HG03064 (cell line): ENCODE results near the gene SOX18.

Experiments used
- ATAC-seq: cut with Tn5 transposase; IDR thresholded peaks from one replicate; pipeline ENCODE4 v1.9.1; 2021; ENCODE audit warnings: low read depth; ENCODE audit not compliant: unreplicated experiment

Gene SOX18

DNA sequence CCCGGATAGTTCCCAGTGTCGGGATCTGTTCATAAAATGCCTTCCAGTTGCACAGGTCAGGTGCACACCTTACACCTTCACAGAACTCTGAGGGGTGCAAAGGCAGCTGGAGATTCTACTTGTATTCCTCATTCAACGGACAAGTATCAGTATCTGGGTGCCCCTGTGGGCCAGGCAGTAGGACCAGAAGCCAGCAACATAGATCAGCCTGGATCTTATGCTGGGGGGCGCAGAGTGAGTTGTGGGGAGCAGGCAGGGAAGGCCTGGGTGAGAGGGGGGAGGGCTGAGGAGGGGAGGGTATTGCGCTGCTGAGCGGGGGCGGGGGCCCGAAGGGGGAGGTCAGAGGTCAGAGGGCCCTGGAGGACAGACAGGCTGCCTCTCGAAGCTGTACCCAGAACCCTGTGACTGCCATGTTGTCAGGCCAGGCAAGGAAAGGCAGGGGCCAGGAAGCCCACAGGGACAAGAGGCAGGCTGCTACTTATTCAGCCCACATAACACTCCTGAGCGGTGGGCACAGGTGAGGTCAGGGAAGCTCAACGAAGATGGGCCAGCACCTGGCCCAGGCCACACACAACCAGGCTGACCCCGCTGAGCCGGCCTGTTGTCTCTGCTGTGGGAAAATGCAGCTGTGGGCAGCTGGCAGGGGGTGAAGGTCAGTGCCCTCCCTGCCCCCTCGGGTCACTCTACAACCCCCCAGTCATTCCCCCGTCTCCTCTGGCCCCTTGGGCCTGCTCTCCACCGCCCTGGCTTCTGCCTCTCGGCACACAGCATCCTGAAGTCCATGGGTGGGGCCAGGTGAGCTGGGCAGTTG lies 31.6 kb upstream of the SOX18 start:
- ATAC-seq = no peak

- ATAC-seq = no peak
Observed at GRCh38 chr20:64080013-64080812, 30.8 kb upstream of the SOX18 start, which contains the start of gene OPRL1. TSS of gene OPRL1 (plus strand) at chr20:64080082. CDS start at chr20:64092721, 12,639 bp downstream.

- no peak for ATAC-seq
Observed at GRCh38 chr20:64079273-64080012, 30.0 kb upstream of the SOX18 start, which contains the start of gene RGS19. TSS of gene RGS19 (minus strand) at chr20:64079518. CDS start at chr20:64076886, 2,632 bp downstream.

DNA sequence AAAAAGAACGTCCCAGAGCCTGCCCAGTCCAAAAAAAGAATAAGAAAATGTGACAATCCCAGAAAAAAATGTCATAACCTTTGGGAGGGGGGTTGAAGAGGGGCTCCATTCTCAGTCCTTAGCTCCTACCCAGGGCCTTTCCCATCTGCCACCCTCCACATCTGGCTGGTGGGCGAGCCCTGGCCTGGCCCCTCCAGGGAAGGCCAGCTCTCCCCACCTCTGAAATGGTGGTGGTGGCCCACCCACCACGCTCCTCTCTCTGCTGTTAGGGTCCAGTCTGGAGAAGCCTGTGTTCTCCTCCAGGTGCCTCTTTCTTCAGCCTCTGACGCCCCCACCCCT lies 29.5 kb upstream of the SOX18 start:
- ATAC-seq = no peak

DNA sequence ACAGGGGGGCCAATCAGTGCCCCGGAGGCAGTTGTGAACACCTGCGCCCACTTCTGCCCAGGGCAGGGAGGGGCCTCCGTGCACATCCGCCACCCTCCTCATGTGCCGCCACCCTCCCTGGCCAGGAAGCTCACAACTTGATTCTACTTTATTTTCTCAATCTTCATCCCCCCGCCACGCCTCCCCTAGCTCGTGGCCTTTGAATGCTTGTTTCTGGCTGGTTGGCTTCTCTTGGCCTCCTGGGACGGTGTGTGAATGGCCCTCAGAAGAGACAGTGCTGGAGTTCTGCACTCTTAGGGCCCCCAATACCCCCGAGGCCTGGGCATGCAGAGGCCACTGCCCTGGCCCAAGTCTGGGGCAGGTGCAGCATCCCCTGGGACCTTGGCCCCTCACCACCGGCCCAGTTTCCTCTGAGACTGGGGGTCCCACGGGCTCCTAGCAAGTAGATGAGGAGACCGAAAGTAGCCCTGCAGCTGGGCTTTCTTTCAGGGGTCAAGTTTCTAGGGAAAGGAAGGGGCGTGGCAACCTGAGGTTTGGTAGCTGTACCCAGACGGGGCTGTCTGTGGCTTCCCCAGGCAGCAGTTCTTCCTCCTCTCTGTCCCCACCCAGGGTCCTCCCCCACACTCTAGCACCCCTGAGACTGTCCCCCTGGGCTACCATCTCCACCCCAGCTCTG lies 28.6 kb upstream of the SOX18 start:
- no peak for ATAC-seq

DNA sequence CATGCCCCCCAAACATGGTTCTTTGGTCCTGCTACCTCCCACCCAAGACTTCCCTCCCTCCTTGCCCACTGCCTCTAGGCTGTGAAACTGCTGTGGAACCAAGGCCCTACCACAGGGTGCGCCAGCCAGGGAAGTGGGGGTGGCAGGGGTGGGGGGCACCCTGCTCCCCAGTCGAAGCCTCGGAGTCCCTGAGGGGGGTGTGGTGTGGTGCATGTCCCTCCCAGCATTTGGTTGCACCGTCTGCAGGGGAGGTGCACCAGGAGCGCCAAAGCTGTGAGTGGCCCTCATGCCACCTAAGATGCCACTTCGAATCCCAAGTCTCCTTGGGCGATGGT lies 28.1 kb upstream of the SOX18 start:
- no peak for ATAC-seq

DNA sequence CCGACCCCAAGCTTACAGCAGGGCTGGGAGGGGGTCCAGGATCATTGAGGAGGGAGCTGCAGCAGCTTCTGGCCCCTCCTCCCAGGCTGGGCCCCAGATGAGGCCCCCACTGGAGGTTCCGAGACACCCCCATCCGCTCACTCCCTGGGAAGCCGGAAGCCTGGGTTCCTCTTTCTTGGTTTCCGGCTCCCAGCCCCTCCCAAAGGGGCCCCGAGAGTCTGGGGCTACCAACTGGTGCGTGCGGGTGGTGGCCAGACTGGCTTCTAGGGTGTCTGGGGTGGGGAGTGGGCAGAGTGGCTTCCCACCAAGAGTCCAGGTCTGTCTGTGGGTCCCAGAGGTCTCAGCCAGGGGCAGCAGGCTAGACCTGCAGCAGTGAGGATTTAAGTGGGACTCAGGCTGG lies 27.7 kb upstream of the SOX18 start:
- peak; percentile 32 for ATAC-seq

DNA sequence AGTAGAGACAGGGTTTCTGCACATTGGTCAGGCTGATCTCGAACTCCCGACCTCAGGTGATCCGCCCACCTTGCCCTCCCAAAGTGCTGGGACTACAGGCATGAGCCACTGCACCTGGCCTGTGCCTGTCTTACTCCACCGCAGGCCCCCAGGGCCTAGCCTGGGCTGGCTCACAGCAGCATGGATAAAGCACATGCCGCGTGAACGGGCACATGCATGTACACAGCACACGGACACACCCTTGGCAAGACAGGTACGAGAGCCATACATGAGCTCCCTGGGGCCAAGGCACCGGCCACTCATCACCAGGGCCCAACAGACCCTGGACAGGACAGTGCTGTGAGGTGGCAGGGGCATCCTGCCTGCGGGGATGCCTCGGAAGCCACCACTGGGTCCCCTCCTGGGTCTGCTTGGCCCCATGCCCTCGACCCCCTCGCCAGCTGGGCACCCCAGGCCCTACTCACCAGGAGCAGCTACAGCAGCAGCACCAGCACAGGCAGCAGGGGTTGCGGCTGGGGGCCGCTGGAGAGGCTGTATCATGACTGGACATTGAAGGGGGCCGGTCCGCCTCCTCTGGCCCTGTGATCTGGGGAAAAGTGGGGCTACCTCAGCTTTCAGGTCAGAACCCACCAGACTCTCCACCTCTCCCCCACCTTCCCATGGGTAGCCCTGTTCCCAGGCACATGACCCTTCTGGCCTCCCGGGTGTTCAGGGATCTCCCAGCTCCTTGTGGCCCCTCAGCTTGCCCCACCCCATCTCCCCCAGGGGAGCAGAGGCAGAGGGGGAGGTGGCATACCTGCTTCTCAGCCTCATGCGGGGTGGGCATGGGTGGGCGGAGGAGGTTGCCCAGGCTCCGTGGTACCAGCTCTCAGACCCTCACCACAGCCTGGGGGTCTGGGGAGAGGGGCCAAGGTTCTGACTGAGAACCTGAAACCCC lies 26.9 kb upstream of the SOX18 start:
- no peak for ATAC-seq

- no peak for ATAC-seq
Observed at GRCh38 chr20:64075556-64075955, 26.1 kb upstream of the SOX18 start.

DNA sequence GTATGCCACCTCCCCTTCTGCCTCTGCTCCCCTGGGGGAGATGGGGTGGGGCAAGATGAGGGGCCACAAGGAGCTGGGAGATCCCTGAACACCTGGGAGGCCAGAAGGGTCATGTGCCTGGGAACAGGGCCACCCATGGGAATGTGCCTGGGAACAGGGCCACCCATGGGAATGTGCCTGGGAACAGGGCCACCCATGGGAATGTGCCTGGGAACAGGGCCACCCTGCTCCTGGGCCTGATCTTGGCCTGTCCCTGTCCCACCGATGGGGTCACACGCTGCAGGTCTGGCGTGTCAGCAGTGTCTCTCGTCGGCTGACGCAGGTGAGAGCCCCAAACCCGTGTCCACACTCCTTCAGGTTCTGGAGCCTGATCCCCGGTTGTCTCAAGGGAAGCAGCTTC lies 25.5 kb upstream of the SOX18 start:
- ATAC-seq = no peak

GRCh38 chr20:64074184-64074789 lies 24.8 kb upstream of the SOX18 start:
- no peak for ATAC-seq

- ATAC-seq = no peak
Observed at GRCh38 chr20:64073476-64074183, 24.2 kb upstream of the SOX18 start.

GRCh38 chr20:64072498-64073063 lies 23.1 kb upstream of the SOX18 start:
- ATAC-seq = no peak

- no peak for ATAC-seq
Observed at GRCh38 chr20:64071341-64072332, 22.2 kb upstream of the SOX18 start.

- no peak for ATAC-seq
Observed at GRCh38 chr20:64070244-64070993, 21.0 kb upstream of the SOX18 start.

- ATAC-seq = no peak
Observed at GRCh38 chr20:64069614-64070243, 20.3 kb upstream of the SOX18 start.
